Measurements from ENCODE around the gene FTO.

Gene FTO

GRCh38 chr16:53780051-53780450, 76.1 kb downstream of the FTO start:
- no peak for DNase-seq (ENCODE audit: low read depth in 2 of 2, low spot score in 1 of 2)

DNA sequence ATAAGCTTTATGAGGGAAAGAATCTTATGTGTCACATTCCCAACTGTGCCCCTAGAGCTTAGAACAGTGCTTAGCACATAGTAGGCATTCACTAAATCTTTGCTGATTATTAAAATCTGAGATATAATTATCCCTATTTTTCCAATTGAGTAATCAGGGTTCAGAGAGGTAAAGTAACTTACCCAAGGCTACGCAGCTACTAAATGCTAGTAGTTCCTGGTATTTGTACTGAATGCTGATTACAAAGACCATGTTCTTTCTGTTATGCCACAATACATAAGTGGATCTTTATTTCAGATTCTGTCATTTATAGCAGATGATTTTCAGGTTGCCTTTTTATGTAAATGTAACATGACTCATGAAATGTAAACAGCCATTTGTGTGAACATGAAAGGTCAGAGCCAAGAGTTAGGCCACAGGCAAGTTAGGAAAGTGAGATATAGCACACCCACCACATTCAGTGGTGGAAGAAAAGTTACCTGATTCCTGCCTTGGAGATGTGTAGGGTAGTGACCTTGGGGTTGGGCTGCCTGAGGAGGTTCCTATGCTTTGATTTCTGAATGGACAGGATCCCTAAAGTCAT, 77.2 kb downstream of the FTO start:
- no peak for DNase-seq (ENCODE audit: low read depth in 2 of 2, low spot score in 1 of 2)

GRCh38 chr16:53782148-53782547, 78.2 kb downstream of the FTO start:
- DNase-seq (ENCODE audit: low read depth in 2 of 2, low spot score in 1 of 2) = no peak

DNA sequence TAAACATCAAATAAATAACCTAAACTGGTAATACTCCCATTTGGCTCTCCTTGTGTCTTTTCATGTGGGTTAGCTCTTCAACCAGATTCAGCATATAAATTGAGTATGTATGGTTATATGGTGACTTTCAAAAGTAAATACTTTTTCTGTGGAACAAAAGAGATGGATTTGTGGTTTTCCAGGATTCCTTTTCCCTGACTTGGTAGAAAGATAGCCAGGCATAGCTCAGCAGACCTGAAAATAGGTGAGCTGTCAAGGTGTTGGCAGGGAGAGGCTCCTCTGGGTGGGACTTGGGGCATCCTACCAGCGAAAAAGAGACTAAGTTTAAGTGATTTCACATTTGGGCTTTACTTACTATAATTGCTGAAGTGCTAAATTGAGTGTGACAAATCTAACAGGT, 80.3 kb downstream of the FTO start:
- DNase-seq (ENCODE audit: low read depth in 2 of 2, low spot score in 1 of 2) = no peak

DNA sequence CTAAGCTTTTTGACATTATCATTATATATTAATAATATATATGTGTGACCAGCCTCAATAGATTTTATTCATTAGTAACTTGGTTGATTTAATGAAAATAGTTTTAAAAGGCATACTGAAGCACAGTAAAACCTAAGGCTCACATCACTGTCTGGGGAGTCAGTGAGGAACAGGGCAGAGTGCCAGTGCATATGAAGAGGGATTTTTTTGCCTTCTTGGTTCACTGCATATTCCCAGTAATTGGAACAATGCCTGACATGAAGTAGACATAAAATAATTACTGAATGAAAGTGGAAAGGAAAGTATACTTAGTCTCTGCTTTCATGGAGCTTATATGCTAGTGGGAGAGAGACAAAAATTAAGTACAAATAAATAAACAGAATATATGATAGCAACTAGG, 81.1 kb downstream of the FTO start:
- no peak for DNase-seq (ENCODE audit: low read depth in 2 of 2, low spot score in 1 of 2)

- no peak for DNase-seq (ENCODE audit: low read depth in 2 of 2, low spot score in 1 of 2)
Observed at GRCh38 chr16:53785916-53786315, 82.0 kb downstream of the FTO start.

- DNase-seq (ENCODE audit: low read depth in 2 of 2, low spot score in 1 of 2) = no peak
Observed at GRCh38 chr16:53787423-53787822, 83.5 kb downstream of the FTO start.

GRCh38 chr16:53789137-53789536, 85.2 kb downstream of the FTO start:
- DNase-seq (ENCODE audit: low read depth in 2 of 2, low spot score in 1 of 2) = no peak

GRCh38 chr16:53792161-53792951, 88.4 kb downstream of the FTO start:
- no peak for DNase-seq (ENCODE audit: low read depth in 2 of 2, low spot score in 1 of 2)

GRCh38 chr16:53803451-53803850, 99.5 kb downstream of the FTO start:
- no peak for DNase-seq (ENCODE audit: low read depth in 2 of 2, low spot score in 1 of 2)

DNA sequence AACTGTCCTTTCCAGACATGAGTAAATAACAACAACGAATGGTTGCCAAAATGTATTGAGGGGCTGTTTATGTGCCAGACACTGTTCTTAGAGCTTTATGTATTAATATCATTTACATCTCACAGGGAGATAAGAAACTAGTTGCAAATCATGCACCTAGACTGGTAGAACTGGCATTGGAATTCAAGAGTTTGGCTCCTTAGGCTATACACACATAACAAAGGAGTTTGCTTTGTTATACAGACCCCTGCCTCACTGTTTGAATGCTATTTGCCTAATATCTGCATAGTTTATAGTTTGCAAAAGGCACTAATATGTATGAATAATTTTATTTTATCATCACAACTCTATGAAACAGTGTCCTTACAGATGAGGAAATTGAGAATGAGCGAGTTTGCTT, 100.0 kb downstream of the FTO start:
- no peak for DNase-seq (ENCODE audit: low read depth in 2 of 2, low spot score in 1 of 2)

- DNase-seq (ENCODE audit: low read depth in 2 of 2, low spot score in 1 of 2) = no peak
Observed at GRCh38 chr16:53804467-53804866, 100.5 kb downstream of the FTO start.

DNA sequence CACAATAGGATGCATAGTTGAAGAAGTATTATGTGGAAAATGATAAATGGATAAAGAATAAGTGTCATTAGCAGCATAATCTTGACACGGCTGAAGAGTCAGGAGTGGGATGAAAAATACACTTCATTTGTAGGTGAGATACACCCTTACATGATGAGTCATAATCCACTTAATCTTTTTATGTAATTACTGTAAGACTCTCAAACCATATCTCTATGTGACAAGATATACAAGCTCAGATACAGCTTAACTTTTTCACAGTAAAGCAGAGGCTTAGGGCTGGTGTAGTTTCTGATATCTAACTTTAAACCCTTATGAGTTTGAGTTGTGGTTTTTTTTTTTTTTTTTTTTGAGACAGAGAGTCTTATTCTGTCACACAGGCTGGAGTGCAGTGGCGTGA, 101.2 kb downstream of the FTO start:
- DNase-seq (ENCODE audit: low read depth in 2 of 2, low spot score in 1 of 2) = no peak

- DNase-seq (ENCODE audit: low read depth in 2 of 2, low spot score in 1 of 2) = no peak
Observed at GRCh38 chr16:53805752-53806151, 101.8 kb downstream of the FTO start.

DNA sequence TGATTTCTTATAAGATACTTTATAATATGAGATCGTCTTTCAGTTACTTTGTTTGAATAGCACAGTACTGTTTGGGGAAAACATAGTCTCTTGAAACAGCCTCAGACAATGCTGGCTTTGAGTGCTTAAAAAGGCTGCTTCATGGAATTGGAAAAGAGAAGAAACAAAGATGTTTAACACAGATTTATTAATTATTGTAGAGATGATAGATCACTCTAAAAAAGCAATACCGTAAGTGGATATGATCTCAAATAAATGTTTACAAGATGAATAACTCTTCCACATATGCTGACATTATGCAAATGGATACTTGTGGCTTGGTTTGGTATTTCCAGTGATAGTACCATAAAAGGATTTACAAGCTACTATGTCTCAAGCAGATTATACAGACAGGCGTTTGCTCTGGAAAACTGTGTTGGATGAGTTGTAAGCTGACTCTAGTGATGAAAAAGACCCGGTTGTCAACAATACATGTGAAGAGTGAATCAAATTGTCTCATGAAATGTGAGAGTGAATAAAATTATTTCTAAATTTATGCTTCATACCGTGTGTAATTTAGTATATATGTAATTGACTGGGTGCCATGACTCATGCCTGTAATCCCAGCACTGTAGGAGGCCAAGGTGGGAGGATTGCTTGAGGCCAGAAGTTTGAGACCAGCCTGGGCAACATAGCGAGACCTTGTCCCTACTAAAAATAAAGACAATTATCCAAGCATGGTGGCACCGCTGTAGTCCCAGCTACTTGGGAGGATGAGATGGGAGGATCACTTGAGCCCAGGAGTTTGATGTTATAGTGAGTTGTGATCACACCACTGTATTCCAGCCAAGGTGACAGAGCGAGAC, 105.4 kb downstream of the FTO start:
- DNase-seq (ENCODE audit: low read depth in 2 of 2, low spot score in 1 of 2) = no peak

- DNase-seq (ENCODE audit: low read depth in 2 of 2, low spot score in 1 of 2) = no peak
Observed at GRCh38 chr16:53812914-53813313, 109.0 kb downstream of the FTO start.

- DNase-seq (ENCODE audit: low read depth in 2 of 2, low spot score in 1 of 2) = no peak
Observed at GRCh38 chr16:53814801-53815200, 110.8 kb downstream of the FTO start.

- no peak for DNase-seq (ENCODE audit: low read depth in 2 of 2, low spot score in 1 of 2)
Observed at GRCh38 chr16:53816211-53816836, 112.4 kb downstream of the FTO start.

DNA sequence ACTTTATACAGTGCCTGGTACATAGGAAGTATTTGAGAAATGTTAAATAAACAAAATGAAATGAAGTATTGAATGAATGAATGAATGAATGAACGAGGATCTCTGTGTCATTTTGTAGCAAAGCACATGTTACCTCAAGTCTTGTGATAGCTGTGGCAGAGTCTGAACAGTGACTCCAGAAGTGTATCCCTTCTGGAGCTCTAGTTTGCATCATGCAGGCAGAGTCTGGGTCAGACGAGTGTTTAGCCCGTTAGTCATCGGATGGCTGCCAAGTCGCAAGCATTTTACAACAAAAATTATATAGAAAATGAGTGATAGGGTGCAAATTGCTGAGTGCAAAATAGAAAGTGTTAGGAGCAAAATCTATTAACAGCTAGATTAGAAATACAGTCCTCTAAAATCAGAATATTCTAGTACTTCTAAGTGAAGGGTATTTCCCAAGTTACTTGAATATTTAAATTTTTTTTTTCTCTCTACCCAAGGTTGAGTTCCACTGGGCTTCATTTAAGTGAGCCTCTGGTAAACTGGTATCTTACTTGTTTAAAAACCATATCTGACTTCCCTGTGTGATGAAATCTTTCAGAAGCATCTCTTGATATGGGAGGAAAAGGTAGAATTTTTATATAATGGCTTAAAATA, 113.3 kb downstream of the FTO start:
- DNase-seq (ENCODE audit: low read depth in 2 of 2, low spot score in 1 of 2) = no peak

DNA sequence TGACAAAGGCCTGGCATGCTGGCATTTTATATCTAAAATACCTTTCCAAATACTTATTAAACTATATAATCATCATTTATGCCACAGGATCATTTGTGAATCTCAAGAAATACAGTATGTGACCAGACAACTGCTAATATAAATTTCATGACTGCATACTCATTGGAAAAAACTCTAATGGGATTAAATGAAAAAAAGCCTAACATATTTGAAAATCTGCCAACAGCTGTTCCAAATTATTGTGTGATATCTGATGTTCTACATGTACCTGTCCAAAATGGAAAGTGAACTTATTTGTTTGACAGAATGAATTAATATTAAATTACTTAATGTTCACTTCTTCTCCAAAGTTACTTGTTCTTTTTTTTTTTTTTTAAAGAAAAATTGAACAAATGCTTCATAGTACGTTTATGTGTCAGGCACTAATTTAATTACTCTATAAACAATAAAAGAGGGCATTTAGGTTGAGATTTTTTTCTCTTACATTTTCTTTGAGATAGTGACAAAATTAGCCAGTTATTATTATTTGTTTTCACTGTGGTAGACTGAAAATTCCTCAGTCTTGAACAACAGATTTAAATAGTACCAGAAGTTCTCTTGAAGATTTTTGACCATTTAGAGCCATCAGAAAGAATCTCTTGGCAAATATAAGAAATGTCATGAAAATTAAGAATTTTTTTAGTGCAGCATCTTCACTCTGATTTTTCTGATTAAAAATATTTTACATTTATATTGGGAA, 114.0 kb downstream of the FTO start:
- DNase-seq (ENCODE audit: low read depth in 2 of 2, low spot score in 1 of 2) = no peak
